HG02938 (cell line): ENCODE data around the gene NPIPA7.
"Not testable (repeated sequence)": the region's sequence is repeated elsewhere in the genome, so short reads cannot be mapped to it uniquely, and the experiment has no call there.

ENCODE experiments used
- ATAC-seq: cut with Tn5 transposase; IDR thresholded peaks from one replicate; pipeline ENCODE4 v1.9.1; 2021; ENCODE audit warnings: mild to moderate bottlenecking, moderate library complexity; ENCODE audit not compliant: unreplicated experiment

NPIPA7 gene

GRCh38 chr16:16378840-16379239 lies at the start of gene NPIPA7:
Gene NPIPA7 (plus strand): TSS chr16:16379140. CDS start chr16:16379245, 105 bp downstream.
- not testable (repeated sequence) for ATAC-seq

- not testable (repeated sequence) for ATAC-seq
Observed at GRCh38 chr16:16331466-16331865, 47.5 kb upstream of the NPIPA7 start.

GRCh38 chr16:16357556-16357955 lies 21.4 kb upstream of the NPIPA7 start:
- ATAC-seq, result not testable (repeated sequence)

GRCh38 chr16:16358539-16359240 lies 20.2 kb upstream of the NPIPA7 start:
- ATAC-seq, result not testable (repeated sequence)

- not testable (repeated sequence) for ATAC-seq
Observed at GRCh38 chr16:16363595-16363994, 15.3 kb upstream of the NPIPA7 start.

GRCh38 chr16:16364100-16364499 lies 14.8 kb upstream of the NPIPA7 start:
- not testable (repeated sequence) for ATAC-seq

GRCh38 chr16:16364701-16365100 lies 14.2 kb upstream of the NPIPA7 start:
- ATAC-seq, result not testable (repeated sequence)

GRCh38 chr16:16365319-16365718 lies 13.6 kb upstream of the NPIPA7 start:
- ATAC-seq, result not testable (repeated sequence)

- not testable (repeated sequence) for ATAC-seq
Observed at GRCh38 chr16:16365851-16366250, 13.1 kb upstream of the NPIPA7 start.

- ATAC-seq, result not testable (repeated sequence)
Observed at GRCh38 chr16:16366552-16367284, 12.2 kb upstream of the NPIPA7 start.

- ATAC-seq, result not testable (repeated sequence)
Observed at GRCh38 chr16:16367285-16367628, 11.7 kb upstream of the NPIPA7 start.

- ATAC-seq, result not testable (repeated sequence)
Observed at GRCh38 chr16:16369081-16369856, 9.7 kb upstream of the NPIPA7 start.

- ATAC-seq, result not testable (repeated sequence)
Observed at GRCh38 chr16:16371136-16371735, 7.7 kb upstream of the NPIPA7 start.

- not testable (repeated sequence) for ATAC-seq
Observed at GRCh38 chr16:16374192-16374591, 4.7 kb upstream of the NPIPA7 start.

- ATAC-seq, result not testable (repeated sequence)
Observed at GRCh38 chr16:16399685-16400084, 20.7 kb downstream of the NPIPA7 start.

- ATAC-seq, result not testable (repeated sequence)
Observed at GRCh38 chr16:16402333-16402732, 23.4 kb downstream of the NPIPA7 start.

- ATAC-seq, result not testable (repeated sequence)
Observed at GRCh38 chr16:16404283-16404682, 25.3 kb downstream of the NPIPA7 start.

GRCh38 chr16:16405421-16405820 lies 26.5 kb downstream of the NPIPA7 start:
- ATAC-seq, result not testable (repeated sequence)

- not testable (repeated sequence) for ATAC-seq
Observed at GRCh38 chr16:16408430-16408829, 29.5 kb downstream of the NPIPA7 start.

- not testable (repeated sequence) for ATAC-seq
Observed at GRCh38 chr16:16413773-16414172, 34.8 kb downstream of the NPIPA7 start.

- ATAC-seq, result not testable (repeated sequence)
Observed at GRCh38 chr16:16417071-16417470, 38.1 kb downstream of the NPIPA7 start.
